GM21723 (cell line): Measurements from ENCODE around the gene PLEKHA7.

Experiments used
- ATAC-seq: cut with Tn5 transposase; IDR thresholded peaks from one replicate; pipeline ENCODE4 v1.9.1; 2021; ENCODE audit warnings: mild to moderate bottlenecking, moderate library complexity; ENCODE audit not compliant: unreplicated experiment

Gene PLEKHA7

GRCh38 chr11:16778876-16779275 lies 235.3 kb downstream of the PLEKHA7 start:
- no peak for ATAC-seq

GRCh38 chr11:16778286-16778685 lies 235.9 kb downstream of the PLEKHA7 start:
- no peak for ATAC-seq

GRCh38 chr11:16777613-16777975 lies 236.6 kb downstream of the PLEKHA7 start:
- ATAC-seq: no peak

GRCh38 chr11:16776711-16777612 lies 237.3 kb downstream of the PLEKHA7 start:
- no peak for ATAC-seq

GRCh38 chr11:16775614-16776283 lies 238.5 kb downstream of the PLEKHA7 start:
- ATAC-seq: no peak

- no peak for ATAC-seq
These were observed 239.1 kb downstream of the PLEKHA7 start for GRCh38 chr11:16774936-16775613.

GRCh38 chr11:16773981-16774935 lies 240.0 kb downstream of the PLEKHA7 start:
- ATAC-seq: no peak

- ATAC-seq: no peak
These were observed 242.1 kb downstream of the PLEKHA7 start for GRCh38 chr11:16772141-16772512.

- ATAC-seq: no peak
These were observed 242.7 kb downstream of the PLEKHA7 start for GRCh38 chr11:16771350-16772140.

- no peak for ATAC-seq
These were observed 244.2 kb downstream of the PLEKHA7 start for GRCh38 chr11:16770016-16770415.

- ATAC-seq: no peak
These were observed 244.8 kb downstream of the PLEKHA7 start for GRCh38 chr11:16769386-16769785.

GRCh38 chr11:16767957-16768356 lies 246.3 kb downstream of the PLEKHA7 start:
- no peak for ATAC-seq

GRCh38 chr11:16767137-16767536 lies 247.1 kb downstream of the PLEKHA7 start:
- no peak for ATAC-seq

- ATAC-seq: no peak
These were observed 249.3 kb downstream of the PLEKHA7 start for GRCh38 chr11:16764888-16765287.

GRCh38 chr11:16763746-16764145 lies 250.5 kb downstream of the PLEKHA7 start:
- ATAC-seq: no peak

- no peak for ATAC-seq
These were observed 254.2 kb downstream of the PLEKHA7 start for GRCh38 chr11:16759857-16760508.

- no peak for ATAC-seq
These were observed 255.7 kb downstream of the PLEKHA7 start for GRCh38 chr11:16758382-16759024.

- no peak for ATAC-seq
These were observed 263.8 kb downstream of the PLEKHA7 start for GRCh38 chr11:16750417-16750816.

GRCh38 chr11:16749666-16750065 lies 264.5 kb downstream of the PLEKHA7 start:
- no peak for ATAC-seq
